Caco-2 (cell line): ENCODE measurements around the gene SHQ1. TPM values are rescaled to one million over a fixed set of nuclear protein-coding genes. Genes with fewer than 3 reads are reported as not detected.

Experiments used
- BruUV-seq: library from RNA; stranded (reverse); fragments of 400-500 nt; replicated peaks from 2 replicates; lab custom pipeline; 2021; lab: Mats Ljungman, UMichigan
- CTCF ChIA-PET: fragments of 300-600 bp; sonication (Branson Sonifier 250); formaldehyde crosslinking; loops from one replicate; lab custom pipeline; 2022; ENCODE audit warnings: antibody characterized with exemption; lab: Charles Lee
- POLR2A ChIA-PET: fragments of 300-600 bp; sonication (Branson Sonifier 250); formaldehyde crosslinking; loops from one replicate; lab custom pipeline; 2022; ENCODE audit warnings: antibody characterized with exemption; lab: Charles Lee
- DNase-seq, 2 experiments: peaks; one replicate each; pipeline versions ENCODE4 v3.0.0 to v3.0.0-alpha.2; 2020 to 2022
- H3K27me3 ChIP-seq: replicated peaks from 2 replicates; pipeline ENCODE4 v1.6.0; 2011; ENCODE audit warnings: low read length; ENCODE audit not compliant: control insufficient read depth, insufficient read depth
- H3K36me3 ChIP-seq: 2 replicates; pipeline ENCODE4 v1.5.1; 2011; ENCODE audit warnings: low read length; ENCODE audit not compliant: control insufficient read depth, insufficient read depth
- H3K4me1 ChIP-seq: fragments of 250-450 bp; sonication (Bioruptor Pico); 2 replicates; pipeline ENCODE4 v1.5.1; 2020; ENCODE audit warnings: mild to moderate bottlenecking
- H3K4me3 ChIP-seq: 2 replicates; pipeline ENCODE4 v1.5.1; 2011; ENCODE audit warnings: low read depth, mild to moderate bottlenecking, control low read depth, low read length
- H3K9me3 ChIP-seq: fragments of 250-450 bp; sonication (Bioruptor Pico); 2 replicates; pipeline ENCODE4 v1.5.1; 2020; ENCODE audit warnings: mild to moderate bottlenecking, moderate library complexity
- H3K27ac Mint-ChIP-seq: one replicate; pipeline ENCODE4 v1.8.0; 2022; ENCODE audit warnings: mixed read lengths; ENCODE audit not compliant: unreplicated experiment
- H3K27me3 Mint-ChIP-seq: one replicate; pipeline ENCODE4 v1.8.0; 2022; ENCODE audit warnings: mixed read lengths; ENCODE audit not compliant: insufficient read depth, unreplicated experiment
- H3K36me3 Mint-ChIP-seq: one replicate; pipeline ENCODE4 v1.8.0; 2022; ENCODE audit warnings: mild to moderate bottlenecking, mixed read lengths; ENCODE audit not compliant: insufficient read depth, unreplicated experiment
- H3K4me1 Mint-ChIP-seq: one replicate; pipeline ENCODE4 v1.8.0; 2022; ENCODE audit warnings: low read depth, mixed read lengths; ENCODE audit not compliant: unreplicated experiment
- H3K4me3 Mint-ChIP-seq: one replicate; pipeline ENCODE4 v1.8.0; 2022; ENCODE audit warnings: mild to moderate bottlenecking, moderate library complexity, mixed read lengths; ENCODE audit not compliant: unreplicated experiment
- H3K9me3 Mint-ChIP-seq: one replicate; pipeline ENCODE4 v1.8.0; 2022; ENCODE audit warnings: mixed read lengths; ENCODE audit not compliant: unreplicated experiment
- intact Hi-C: fragments of 100-400 bp; cut with micrococcal nuclease; formaldehyde crosslinking; loops from one replicate; pipeline ENCODE4 v1.10.0; 2022; ENCODE audit not compliant: unreplicated experiment
- total RNA-seq: library from RNA; stranded (reverse); gene quantifications from 2 replicates; pipeline ENCODE4 v1.2.3, GENCODE V29; 2022
- TF ChIP-seq, protein P1 (sequence below), 2 experiments: fragments of 200-600 bp in 1 of 2; IDR thresholded peaks; 1 replicate in 1 of 2; 2 replicates in 1 of 2; pipeline versions ENCODE4 v1.5.1 to v1.8.0; 2011 to 2022; ENCODE audit warnings: antibody characterized with exemption in 1 of 2, control low read depth in 1 of 2, inconsistent platforms in 1 of 2, low read depth in 1 of 2, low read length in 1 of 2, mild to moderate bottlenecking in 1 of 2, moderate library complexity in 1 of 2; ENCODE audit not compliant: insufficient read depth in 1 of 2, severe bottlenecking in 1 of 2, unreplicated experiment in 1 of 2

Gene SHQ1
- total RNA-seq, 1 experiment from 2014 or later: 18.8 TPM

DNA sequence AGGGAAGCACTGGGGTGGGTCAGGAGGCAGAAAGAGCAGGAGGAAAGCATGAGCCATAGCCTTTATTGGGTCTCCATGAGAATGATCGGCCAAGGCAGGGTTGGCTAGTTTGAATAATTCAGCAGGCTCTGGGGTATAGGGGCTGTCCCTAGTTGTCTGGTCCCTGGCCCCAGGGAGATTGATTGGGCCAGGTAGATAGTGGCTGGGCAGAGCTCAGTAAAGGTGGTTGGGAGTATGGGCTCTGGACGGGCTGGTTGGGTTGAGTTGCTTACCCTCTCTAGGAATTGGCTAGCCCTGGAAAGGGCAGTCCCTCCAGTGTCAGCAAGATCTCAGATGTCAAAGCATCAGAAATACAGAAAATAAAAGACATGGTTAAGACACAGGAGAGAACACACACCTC, 148.1 kb downstream of the SHQ1 start:
- Histone ChIP-seq H3K36me3 (no peaks in the 10 kb centered on the region), H3K9me3 (no peaks in the 10 kb centered on the region), H3K4me1 (peaks cover 11% of the 10 kb centered on the region), H3K4me3 (no peak overlapping the region), H3K27me3 (no peaks in the 10 kb centered on the region)
- POLR2A ChIA-PET: no interaction called here
- no peak overlapping the region for H3K27ac Mint-ChIP-seq
- TF ChIP-seq, protein P1, sequence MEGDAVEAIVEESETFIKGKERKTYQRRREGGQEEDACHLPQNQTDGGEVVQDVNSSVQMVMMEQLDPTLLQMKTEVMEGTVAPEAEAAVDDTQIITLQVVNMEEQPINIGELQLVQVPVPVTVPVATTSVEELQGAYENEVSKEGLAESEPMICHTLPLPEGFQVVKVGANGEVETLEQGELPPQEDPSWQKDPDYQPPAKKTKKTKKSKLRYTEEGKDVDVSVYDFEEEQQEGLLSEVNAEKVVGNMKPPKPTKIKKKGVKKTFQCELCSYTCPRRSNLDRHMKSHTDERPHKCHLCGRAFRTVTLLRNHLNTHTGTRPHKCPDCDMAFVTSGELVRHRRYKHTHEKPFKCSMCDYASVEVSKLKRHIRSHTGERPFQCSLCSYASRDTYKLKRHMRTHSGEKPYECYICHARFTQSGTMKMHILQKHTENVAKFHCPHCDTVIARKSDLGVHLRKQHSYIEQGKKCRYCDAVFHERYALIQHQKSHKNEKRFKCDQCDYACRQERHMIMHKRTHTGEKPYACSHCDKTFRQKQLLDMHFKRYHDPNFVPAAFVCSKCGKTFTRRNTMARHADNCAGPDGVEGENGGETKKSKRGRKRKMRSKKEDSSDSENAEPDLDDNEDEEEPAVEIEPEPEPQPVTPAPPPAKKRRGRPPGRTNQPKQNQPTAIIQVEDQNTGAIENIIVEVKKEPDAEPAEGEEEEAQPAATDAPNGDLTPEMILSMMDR (IDR thresholded peaks at IDR 0.05; ENCODE audit: insufficient read depth in 1 of 2, low read depth in 1 of 2, low read length in 1 of 2, severe bottlenecking in 1 of 2, unreplicated experiment in 1 of 2): no peak
- no peak for DNase-seq
- H3K4me3 Mint-ChIP-seq: no peak overlapping the region
- CTCF ChIA-PET: no interaction called here
- no peaks in the 10 kb centered on the region for H3K9me3 Mint-ChIP-seq
- H3K36me3 Mint-ChIP-seq: no peaks in the 10 kb centered on the region
- H3K27me3 Mint-ChIP-seq: no peaks in the 10 kb centered on the region
- peaks cover 8% of the 10 kb centered on the region for H3K4me1 Mint-ChIP-seq
- intact Hi-C loops: no loop called here
- no TSS peak for BruUV-seq

DNA sequence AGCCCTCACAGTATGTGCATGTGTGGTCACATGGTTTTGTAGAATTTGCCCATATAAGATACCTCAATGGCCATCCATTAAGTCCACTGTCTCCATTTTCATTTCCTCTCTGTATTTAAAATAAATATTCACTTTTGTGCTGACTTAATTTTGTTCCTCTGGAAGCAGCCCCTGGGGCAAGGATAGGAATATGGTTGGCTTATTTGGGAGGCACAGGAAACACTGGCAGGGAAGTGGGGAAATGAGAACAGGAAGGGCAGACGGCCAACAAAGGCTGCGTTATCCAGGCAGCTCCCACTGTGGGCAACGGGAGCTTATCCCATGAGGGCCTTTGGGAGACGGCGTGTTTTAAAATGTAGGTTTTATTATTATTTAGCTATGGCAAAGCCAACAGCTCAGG, 148.6 kb downstream of the SHQ1 start:
- peaks cover 8% of the 10 kb centered on the region for H3K4me1 ChIP-seq
- no peak for DNase-seq
- Mint-ChIP-seq H3K9me3 (no peaks in the 10 kb centered on the region), H3K36me3 (no peaks in the 10 kb centered on the region), H3K4me3 (no peak overlapping the region), H3K4me1 (peaks cover 8% of the 10 kb centered on the region), H3K27me3 (no peaks in the 10 kb centered on the region), H3K27ac (no peak overlapping the region)
- intact Hi-C loops: no loop called here
- no peak overlapping the region for H3K4me3 ChIP-seq
- ChIA-PET CTCF (no interaction called here), POLR2A (no interaction called here)
- H3K9me3 ChIP-seq: no peaks in the 10 kb centered on the region
- no peaks in the 10 kb centered on the region for H3K27me3 ChIP-seq
- BruUV-seq: no TSS peak
- H3K36me3 ChIP-seq: no peaks in the 10 kb centered on the region
- TF ChIP-seq, protein P1 (IDR thresholded peaks at IDR 0.05; ENCODE audit: insufficient read depth in 1 of 2, low read depth in 1 of 2, low read length in 1 of 2, severe bottlenecking in 1 of 2, unreplicated experiment in 1 of 2): no peak

Other genes with a start within 250 kb of the SHQ1 start
- gene GXYLT2, start 39.6 kb upstream of the SHQ1 start, total RNA-seq: 3.4 and 4.8 TPM in 2 replicates
- gene PPP4R2, start 148.4 kb upstream of the SHQ1 start, total RNA-seq: 91.3 and 93.6 TPM in 2 replicates
- gene EBLN2, start 213.2 kb upstream of the SHQ1 start, total RNA-seq: 5.6 and 6.9 TPM in 2 replicates